Keratinocyte (primary cell): Measurements from ENCODE around the gene DPEP2NB. TPM values are rescaled to one million over a fixed set of nuclear protein-coding genes. Genes with fewer than 3 reads are reported as not detected.

Experiments
- DNase-seq: peaks from one replicate; pipeline ENCODE4 v3.0.0-alpha.2; 2011; ENCODE audit warnings: low read depth, missing footprints, low spot score
- FAIRE-seq: peaks from 2 replicates; lab custom pipeline; 2011; peaks lifted over from hg19 to GRCh38; lab: Jason Lieb, UNC
- H2AFZ ChIP-seq: 2 replicates; pipeline ENCODE4 v1.6.0; 2012; ENCODE audit warnings: low read length, control low read depth, inconsistent platforms; ENCODE audit not compliant: control insufficient read depth
- H3K27ac ChIP-seq: 2 replicates; pipeline ENCODE4 v1.5.1; 2011; ENCODE audit warnings: low read length; ENCODE audit not compliant: control insufficient read depth, insufficient read depth
- H3K27me3 ChIP-seq: 3 replicates; pipeline ENCODE4 v1.6.0; 2011; ENCODE audit warnings: low read length; ENCODE audit not compliant: control insufficient read depth, insufficient read depth; ENCODE audit errors: extremely low read depth
- H3K36me3 ChIP-seq, 2 experiments: 2 replicates in 1 of 2; 3 replicates in 1 of 2; pipeline ENCODE4 v1.5.1; 2011; ENCODE audit warnings: low read length in 2 of 2, mild to moderate bottlenecking in 1 of 2; ENCODE audit not compliant: control insufficient read depth in 2 of 2, insufficient read depth in 2 of 2; ENCODE audit errors: extremely low read depth in 1 of 2
- H3K4me1 ChIP-seq: 3 replicates; pipeline ENCODE4 v1.5.1; 2011; ENCODE audit warnings: low read length; ENCODE audit not compliant: control insufficient read depth, insufficient read depth; ENCODE audit errors: extremely low read depth
- H3K4me2 ChIP-seq: 3 replicates; pipeline ENCODE4 v1.6.0; 2011; ENCODE audit warnings: low read depth, low read length; ENCODE audit not compliant: control insufficient read depth, insufficient read depth; ENCODE audit errors: extremely low read depth
- H3K4me3 ChIP-seq, 3 experiments: fragments of 200-600 bp in 1 of 3; sonication (generic) in 1 of 3; 2 replicates in 2 of 3; 3 replicates in 1 of 3; pipeline ENCODE4 v1.5.1; 2011 to 2016; ENCODE audit warnings: low read length in 3 of 3, mild to moderate bottlenecking in 3 of 3, control low read depth in 2 of 3, inconsistent platforms in 1 of 3, low read depth in 1 of 3, mixed read lengths in 1 of 3, mixed run types in 1 of 3, moderate library complexity in 1 of 3; ENCODE audit not compliant: control insufficient read depth in 2 of 3, insufficient read depth in 2 of 3; ENCODE audit errors: extremely low read depth in 1 of 3
- H3K79me2 ChIP-seq: 2 replicates; pipeline ENCODE4 v1.6.0; 2012; ENCODE audit warnings: low read length; ENCODE audit not compliant: control insufficient read depth, insufficient read depth
- H3K9ac ChIP-seq: 3 replicates; pipeline ENCODE4 v1.6.0; 2011; ENCODE audit warnings: low read length; ENCODE audit not compliant: control insufficient read depth, insufficient read depth; ENCODE audit errors: extremely low read depth
- H3K9me1 ChIP-seq: 3 replicates; pipeline ENCODE4 v1.6.0; 2011; ENCODE audit warnings: low read length; ENCODE audit not compliant: control insufficient read depth, insufficient read depth; ENCODE audit errors: extremely low read depth
- H3K9me3 ChIP-seq: 2 replicates; pipeline ENCODE4 v1.5.1; 2012; ENCODE audit warnings: low read depth, low read length; ENCODE audit not compliant: control insufficient read depth
- H4K20me1 ChIP-seq: 3 replicates; pipeline ENCODE4 v1.6.0; 2011; ENCODE audit warnings: low read length; ENCODE audit not compliant: control insufficient read depth, insufficient read depth; ENCODE audit errors: extremely low read depth
- CTCF ChIP-seq, 3 experiments: IDR thresholded peaks in 1 of 3; conservative IDR thresholded peaks in 1 of 3; optimal IDR thresholded peaks in 1 of 3; 2 replicates in 2 of 3; 3 replicates in 1 of 3; pipeline versions ENCODE3 to v1.5.1; 2011; ENCODE audit warnings: low read length in 3 of 3, mild to moderate bottlenecking in 3 of 3, moderate library complexity in 2 of 3, control low read depth in 1 of 3, inconsistent platforms in 1 of 3; ENCODE audit not compliant: insufficient read depth in 2 of 3; ENCODE audit errors: extremely low read depth in 1 of 3
- EZH2 ChIP-seq: IDR thresholded peaks from one replicate; pipeline ENCODE4 v1.6.1; 2012; ENCODE audit warnings: inconsistent platforms, mild to moderate bottlenecking, low read length, moderate library complexity
- dilution Hi-C: fragments of 300-500 bp; cut with MboI; formaldehyde crosslinking; loops from one replicate; pipeline ENCODE4 v1.7.0; 2020; ENCODE audit warnings: low sequenced_read_pairs; ENCODE audit not compliant: extremely low pct_ligation_motif_present
- polyA plus RNA-seq, 5 experiments: library from polyadenylated mRNA; depleted of rRNA in 3 of 5; stranded (reverse) in 3 of 5; stranded (forward) in 1 of 5; unstranded in 1 of 5; fragments of >200 nt; gene quantifications; 1 replicate in 1 of 5; 2 replicates in 3 of 5; 3 replicates in 1 of 5; pipeline versions ENCODE4 v1.2.1 to v1.2.3, GENCODE V29; 2011 to 2012; ENCODE audit warnings: missing spikeins in 2 of 5, low read depth in 1 of 5, low replicate concordance in 1 of 5

The DPEP2NB gene
- polyA plus RNA-seq, 1 donor (not counting 4 experiments of a cell fraction or from before 2014, with no cell fraction given): 0.05 TPM

GRCh38 chr16:67988675-67989074 lies 27.0 kb downstream of the DPEP2NB start:
- no peak overlapping the region for H3K9ac ChIP-seq
- H3K36me3 ChIP-seq: no peaks in the 10 kb centered on the region
- peaks cover 19% of the 10 kb centered on the region for H3K4me1 ChIP-seq
- H3K27ac ChIP-seq: no peak overlapping the region
- H3K4me3 ChIP-seq: no peak overlapping the region
- DNase-seq (no peak), FAIRE-seq (no peak)
- no peaks in the 10 kb centered on the region for H3K9me3 ChIP-seq
- H4K20me1 ChIP-seq: no peaks in the 10 kb centered on the region
- H3K4me2 ChIP-seq: no peak overlapping the region
- H2AFZ ChIP-seq: no peak overlapping the region
- H3K79me2 ChIP-seq: no peaks in the 10 kb centered on the region
- H3K27me3 ChIP-seq: no peaks in the 10 kb centered on the region
- TF ChIP-seq CTCF (optimal IDR thresholded peaks at IDR 0.05 in 1 of 3, IDR thresholded peaks at IDR 0.05 in 1 of 3, conservative IDR thresholded peaks at IDR 0.05 in 1 of 3; ENCODE audit: extremely low read depth in 1 of 3, insufficient read depth in 2 of 3, low read length in 3 of 3): no peak
- no peak for TF ChIP-seq EZH2
- H3K9me1 ChIP-seq: no peaks in the 10 kb centered on the region
- dilution Hi-C loops: no loop called here

- no peak overlapping the region for H2AFZ ChIP-seq
- no peaks in the 10 kb centered on the region for H3K79me2 ChIP-seq
- no peak overlapping the region for H3K27ac ChIP-seq
- peaks cover 24% of the 10 kb centered on the region for H3K4me1 ChIP-seq
- no peak overlapping the region for H3K4me2 ChIP-seq
- no peak for DNase-seq
- H3K9me3 ChIP-seq: no peaks in the 10 kb centered on the region
- no peak overlapping the region for H3K4me3 ChIP-seq
- no peaks in the 10 kb centered on the region for H3K27me3 ChIP-seq
- FAIRE-seq: no peak
- TF ChIP-seq CTCF (optimal IDR thresholded peaks at IDR 0.05 in 1 of 3, IDR thresholded peaks at IDR 0.05 in 1 of 3, conservative IDR thresholded peaks at IDR 0.05 in 1 of 3; ENCODE audit: extremely low read depth in 1 of 3, insufficient read depth in 2 of 3, low read length in 3 of 3) (no peak), EZH2 (no peak)
- dilution Hi-C loops: no loop called here
- H3K9ac ChIP-seq: no peak overlapping the region
- H4K20me1 ChIP-seq: no peaks in the 10 kb centered on the region
- no peaks in the 10 kb centered on the region for H3K9me1 ChIP-seq
- H3K36me3 ChIP-seq: no peaks in the 10 kb centered on the region
Measured at GRCh38 chr16:67987460-67988160, 28.1 kb downstream of the DPEP2NB start.
